Prostate gland (tissue), 2 donors: Measurements from ENCODE around the gene RXRB.
A peak's percentile ranks its signal among the peaks of the same experiment; 100 is the strongest.

Source experiments
- CTCF ChIP-seq, 4 experiments: fragments of 200-600 bp in 2 of 4; fragments of 450-650 bp in 2 of 4; sonication (generic) in 2 of 4; IDR thresholded peaks; 1 replicate in 3 of 4; 2 replicates in 1 of 4; pipeline ENCODE4 v1.5.1; 2016 to 2019; ENCODE audit warnings: antibody characterized with exemption in 4 of 4, mild to moderate bottlenecking in 2 of 4, moderate library complexity in 2 of 4
- POLR2AphosphoS5 ChIP-seq: sonication (generic); formaldehyde crosslinking; IDR thresholded peaks from one replicate; pipeline ENCODE4 v1.6.1; 2017; ENCODE audit warnings: antibody characterized with exemption

DNA sequence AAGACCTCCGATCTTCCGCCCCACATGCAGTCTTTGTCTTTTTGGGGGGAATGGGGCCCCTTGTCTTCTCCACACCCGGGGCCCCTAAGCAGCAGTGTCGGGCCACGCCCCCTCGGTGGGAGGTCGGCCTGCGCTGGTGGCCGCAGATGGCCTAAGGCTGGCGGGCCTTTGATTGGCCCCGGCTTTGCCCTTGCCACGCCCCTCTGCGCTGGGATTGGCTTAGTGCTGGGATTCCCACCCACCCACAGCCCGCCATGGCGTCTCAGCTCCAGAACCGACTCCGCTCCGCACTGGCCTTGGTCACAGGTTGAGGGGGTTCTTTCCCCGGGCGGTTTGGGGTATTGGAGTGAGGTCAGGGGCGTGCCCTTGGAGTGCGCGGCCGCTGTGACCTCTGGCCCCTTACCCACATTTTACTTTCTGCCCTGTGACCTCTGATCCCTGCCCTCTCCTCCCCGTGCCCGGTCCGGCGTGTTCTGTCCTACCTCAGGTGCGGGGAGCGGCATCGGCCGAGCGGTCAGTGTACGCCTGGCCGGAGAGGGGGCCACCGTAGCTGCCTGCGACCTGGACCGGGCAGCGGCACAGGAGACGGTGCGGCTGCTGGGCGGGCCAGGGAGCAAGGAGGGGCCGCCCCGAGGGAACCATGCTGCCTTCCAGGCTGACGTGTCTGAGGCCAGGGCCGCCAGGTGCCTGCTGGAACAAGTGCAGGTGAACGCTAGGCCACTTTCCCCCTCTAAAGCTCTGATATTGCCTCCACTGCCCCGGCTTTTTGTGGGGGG, 4.1 kb upstream of the RXRB start, which contains the start of gene HSD17B8:
- TF ChIP-seq CTCF (IDR thresholded peaks at IDR 0.05) (peak in 1 of 4 experiments; percentile 6), POLR2AphosphoS5 (peak; percentile 84)
